Activated T-cell treated with anti-CD3 and anti-CD28 coated beads for 24 hours (primary cell): ENCODE data around the gene SCYL2.
"Not testable (repeated sequence)": the region's sequence is repeated elsewhere in the genome, so short reads cannot be mapped to it uniquely, and the experiment has no call there.

Source experiments
- DNase-seq: peaks from one replicate; pipeline ENCODE4 v3.0.0-alpha.2; 2020; ENCODE audit warnings: low read depth

Gene SCYL2

DNA sequence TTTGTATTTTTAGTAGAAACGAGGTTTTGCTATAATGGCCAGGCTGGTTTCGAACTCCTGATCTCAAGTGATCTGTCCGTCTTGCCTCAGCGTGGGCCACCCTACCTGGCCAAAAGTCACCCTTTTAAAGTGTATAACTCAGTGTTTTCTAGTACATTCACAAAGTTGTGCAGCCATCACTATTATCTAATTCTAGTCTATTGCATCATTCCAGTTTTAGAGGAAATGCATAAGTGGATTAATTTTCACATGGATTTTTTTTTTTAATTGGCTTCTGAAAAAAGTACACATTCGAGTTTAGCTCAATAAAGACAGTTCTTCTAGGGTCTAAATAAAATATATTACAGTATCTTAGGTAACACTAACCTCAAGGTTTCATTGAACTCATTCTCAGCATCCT lies 3.8 kb upstream of the SCYL2 start:
- DNase-seq: no peak

- DNase-seq: not testable (repeated sequence)
Measured at GRCh38 chr12:100265107-100265506, 1.9 kb upstream of the SCYL2 start.

DNA sequence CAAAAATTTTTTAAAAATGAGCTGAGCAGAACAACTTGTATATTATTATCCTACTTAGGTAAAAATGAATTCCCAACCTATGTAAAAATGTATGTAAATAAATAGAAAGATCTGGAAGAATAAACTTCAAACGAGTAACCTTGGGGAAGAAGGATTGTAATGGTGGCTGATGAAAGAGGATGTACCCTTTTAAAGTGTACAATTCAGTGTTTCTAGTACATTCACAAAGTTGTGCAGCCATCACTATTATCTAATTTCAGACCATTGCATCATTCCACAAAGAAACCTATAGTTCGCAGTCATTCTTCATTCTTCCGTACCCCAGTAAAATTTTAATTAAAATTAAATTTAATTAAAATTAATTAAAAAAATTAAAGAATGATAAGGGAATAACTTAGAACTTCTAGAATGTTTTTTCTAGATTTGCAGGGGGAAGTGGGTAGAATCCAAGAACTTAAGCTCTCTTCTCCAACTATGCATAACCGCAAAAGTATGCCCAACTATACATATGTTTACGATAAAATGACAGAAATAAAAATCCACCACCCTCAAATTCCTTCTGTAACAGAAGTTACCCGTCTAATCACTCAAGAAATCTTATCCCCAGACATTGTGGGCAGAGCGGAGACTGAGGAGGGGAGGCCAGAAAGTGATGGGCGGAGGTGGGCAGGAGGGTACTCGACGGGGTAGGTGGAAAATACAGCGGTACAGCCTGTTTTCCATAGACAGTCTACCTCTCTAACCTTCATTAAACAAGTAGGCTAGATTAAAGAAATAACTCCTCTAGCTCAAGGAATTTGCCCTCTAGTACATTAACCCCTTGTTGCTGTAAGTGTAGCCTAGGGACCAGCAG lies 1.0 kb upstream of the SCYL2 start:
- no peak for DNase-seq

- no peak for DNase-seq
Measured at GRCh38 chr12:100266585-100266834, 467 bp upstream of the SCYL2 start.

DNA sequence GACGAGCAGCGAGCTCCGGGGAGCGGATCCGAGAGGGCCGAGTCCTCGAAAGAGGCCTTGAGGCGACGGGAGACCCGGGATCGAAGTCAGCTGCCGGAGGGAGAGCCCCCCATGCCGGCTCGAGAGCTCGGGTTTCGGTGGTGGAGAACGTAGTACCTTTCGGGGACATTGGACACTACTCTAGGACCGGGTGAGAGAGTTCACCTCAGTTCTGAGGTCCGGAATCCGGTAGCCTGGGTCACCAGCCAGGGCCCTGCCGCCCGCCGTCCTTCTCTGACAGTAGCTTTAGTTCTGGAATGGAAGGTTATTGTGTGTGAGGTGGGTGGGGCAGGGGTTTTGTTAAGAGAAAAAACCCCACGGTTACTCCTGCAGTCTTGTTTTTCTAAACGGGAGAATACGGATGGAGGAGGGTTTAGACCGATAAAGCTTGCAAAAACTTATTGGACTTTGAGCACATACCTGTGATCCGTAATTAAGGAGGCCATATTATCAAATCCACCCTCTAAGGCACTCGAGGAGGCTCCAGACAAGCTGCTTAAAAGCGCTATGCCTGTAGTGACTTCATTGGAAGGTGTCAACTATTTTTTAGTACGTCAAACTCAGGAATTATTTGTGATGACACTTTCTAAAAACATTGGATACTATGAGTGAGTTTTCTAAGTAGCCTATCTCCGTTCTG lies 765 bp downstream of the SCYL2 start:
- peak; percentile 8 for DNase-seq

GRCh38 chr12:100268835-100269564 lies 2.0 kb downstream of the SCYL2 start:
- no peak for DNase-seq

DNA sequence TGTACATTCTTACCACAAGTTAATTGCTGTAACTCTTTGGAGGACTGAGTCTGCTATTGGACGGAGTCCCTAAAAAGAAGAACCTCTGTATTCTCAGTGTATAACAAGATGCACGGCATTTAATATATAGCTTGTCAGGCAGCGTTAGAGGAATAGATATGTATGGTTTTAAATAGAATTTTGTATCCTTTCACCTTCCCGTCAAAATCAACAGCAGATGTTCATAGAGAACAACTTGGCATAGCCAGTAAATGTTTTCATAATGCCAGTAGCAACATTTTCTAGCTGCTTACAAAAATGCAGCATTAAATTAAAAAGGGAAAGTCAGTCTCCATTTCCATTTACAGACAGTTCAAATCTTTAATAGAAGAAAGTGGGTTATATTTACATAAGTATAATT lies 6.8 kb downstream of the SCYL2 start:
- DNase-seq: no peak

DNA sequence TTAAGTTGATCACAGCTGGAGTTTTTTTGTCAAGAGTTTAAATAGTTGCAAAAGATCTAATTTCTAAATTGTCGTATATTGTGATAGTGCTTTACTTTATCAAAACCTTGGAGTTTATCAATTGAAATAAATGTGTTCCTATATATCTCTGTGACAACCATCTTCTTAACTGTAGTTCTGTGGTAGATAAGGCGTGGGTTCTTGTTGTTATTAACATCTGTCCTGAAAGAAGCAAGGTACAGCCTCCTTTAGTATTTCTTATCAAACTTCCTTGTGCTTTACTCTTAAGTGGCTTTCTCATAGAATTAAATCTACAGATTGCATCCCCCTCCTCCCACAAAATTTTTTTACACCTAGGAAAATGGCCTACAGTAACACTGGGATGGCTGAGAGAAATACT lies 7.3 kb downstream of the SCYL2 start:
- DNase-seq: no peak

DNA sequence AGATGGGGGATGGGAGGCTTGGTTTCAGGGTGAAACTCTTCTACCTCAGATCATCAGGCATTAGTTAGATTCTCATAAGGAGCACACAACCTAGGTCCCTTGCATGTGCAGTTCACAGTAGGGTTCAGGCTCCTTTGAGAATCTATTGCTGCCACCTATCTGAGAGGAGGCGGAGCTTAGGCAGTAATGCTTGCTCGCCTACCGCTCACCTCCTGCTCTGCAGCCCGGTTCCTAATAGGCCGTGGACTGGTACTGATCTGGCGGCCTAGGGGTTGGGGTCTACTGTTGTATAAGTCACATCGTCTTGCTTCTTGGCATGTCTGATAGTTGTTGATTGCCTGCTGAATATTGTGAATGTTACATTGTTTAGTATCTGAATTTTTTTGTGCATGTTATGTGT lies 12.2 kb downstream of the SCYL2 start:
- no peak for DNase-seq

GRCh38 chr12:100279607-100280244 lies 12.7 kb downstream of the SCYL2 start:
- no peak for DNase-seq

DNA sequence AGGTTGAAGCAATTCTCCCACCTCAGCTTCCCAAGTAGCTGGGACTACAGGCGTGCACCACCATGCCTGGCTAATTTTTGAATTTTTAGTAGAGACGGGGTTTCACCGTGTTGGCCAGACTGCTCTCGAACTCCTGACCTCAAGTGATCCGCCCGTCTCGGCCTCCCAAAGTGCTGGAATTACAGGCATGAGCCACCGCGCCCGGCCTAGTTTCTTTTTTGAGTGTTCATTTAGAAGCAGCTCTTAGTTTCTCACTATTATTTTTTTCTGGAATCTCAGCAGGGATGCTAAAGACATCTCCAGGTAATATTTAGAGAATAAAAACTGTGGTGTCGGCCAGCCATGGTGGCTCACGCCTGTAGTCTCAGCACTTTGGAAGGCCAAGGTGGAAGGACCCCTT lies 17.6 kb downstream of the SCYL2 start:
- DNase-seq: not testable (repeated sequence)

- no peak for DNase-seq
Measured at GRCh38 chr12:100289038-100289437, 22.1 kb downstream of the SCYL2 start.

GRCh38 chr12:100290016-100290415 lies 23.0 kb downstream of the SCYL2 start:
- no peak for DNase-seq

DNA sequence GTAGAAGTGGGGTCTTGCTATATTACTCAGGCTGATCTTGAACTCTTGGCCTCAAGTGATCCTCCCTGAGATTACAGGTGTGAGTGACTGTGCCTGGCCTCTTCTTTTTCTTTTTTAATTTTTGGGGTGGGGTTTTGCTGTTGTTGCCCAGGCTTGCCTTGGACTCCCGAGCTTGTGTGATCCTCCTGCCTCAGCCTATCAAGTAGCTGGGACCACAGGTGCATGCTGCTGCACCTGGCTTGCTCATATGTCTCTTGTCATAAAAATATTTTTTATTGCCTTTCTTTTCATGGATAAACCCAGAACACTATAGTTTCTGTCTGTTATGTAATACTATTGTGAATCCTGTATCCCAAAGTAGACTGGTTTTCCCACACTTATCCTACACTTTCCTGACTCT lies 26.0 kb downstream of the SCYL2 start:
- no peak for DNase-seq

- not testable (repeated sequence) for DNase-seq
Measured at GRCh38 chr12:100294366-100294765, 27.4 kb downstream of the SCYL2 start.

DNA sequence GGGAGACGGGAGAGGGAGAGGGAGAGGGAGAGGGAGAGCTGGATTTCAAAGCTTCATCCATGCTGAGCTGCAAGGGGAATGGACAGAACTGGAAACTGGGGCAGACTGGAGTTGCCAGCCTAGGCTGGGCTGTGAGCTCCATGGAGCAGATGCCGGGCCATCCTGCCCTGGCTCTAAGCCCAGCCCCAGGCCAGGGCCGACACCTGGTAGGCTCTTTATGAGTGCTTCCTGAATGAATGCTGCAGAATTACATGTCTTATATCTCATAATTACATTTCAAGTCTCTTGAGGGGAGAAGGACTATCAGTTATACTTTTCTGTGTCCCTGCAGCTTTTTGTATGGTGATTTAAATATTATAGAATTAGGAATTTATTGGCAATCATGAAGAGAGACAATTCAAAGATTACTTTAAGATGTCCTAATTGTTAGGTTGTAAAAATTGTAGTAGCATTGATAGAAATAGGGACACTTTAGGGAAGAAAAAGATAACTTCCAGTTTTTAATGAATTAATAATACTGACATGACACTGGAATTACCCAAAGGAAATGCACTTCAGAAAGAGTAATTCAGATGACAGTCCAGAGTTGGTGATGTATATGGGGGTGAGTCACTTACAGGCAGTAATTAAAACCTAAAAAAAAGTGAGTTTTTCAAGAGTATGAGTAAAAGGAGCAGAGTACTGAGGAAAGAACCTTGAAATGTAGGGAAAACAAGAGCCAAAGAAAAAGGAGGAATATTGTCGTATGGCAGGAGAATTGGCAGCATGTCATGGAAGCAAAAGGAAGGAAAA lies 29.0 kb downstream of the SCYL2 start:
- DNase-seq: no peak

GRCh38 chr12:100302081-100302480 lies 35.1 kb downstream of the SCYL2 start:
- DNase-seq: no peak

- DNase-seq: no peak
Measured at GRCh38 chr12:100303831-100304230, 36.9 kb downstream of the SCYL2 start.

GRCh38 chr12:100304334-100304733 lies 37.4 kb downstream of the SCYL2 start:
- not testable (repeated sequence) for DNase-seq

- DNase-seq: not testable (repeated sequence)
Measured at GRCh38 chr12:100308138-100308537, 41.2 kb downstream of the SCYL2 start.

- DNase-seq: no peak
Measured at GRCh38 chr12:100311317-100311716, 44.3 kb downstream of the SCYL2 start.

- no peak for DNase-seq
Measured at GRCh38 chr12:100317371-100317770, 50.4 kb downstream of the SCYL2 start.
